H1 (cell line): ENCODE measurements around the gene SIRT5. TPM values are rescaled to one million over a fixed set of nuclear protein-coding genes. Genes with fewer than 3 reads are reported as not detected.

ENCODE experiments used
- CTCF ChIA-PET: fragments of 300-600 bp; sonication (Branson Sonifier 250); formaldehyde crosslinking; loops from one replicate; lab custom pipeline; 2021; ENCODE audit not compliant: partially characterized antibody; lab: Charles Lee
- POLR2A ChIA-PET: fragments of 300-600 bp; sonication (Branson Sonifier 250); formaldehyde crosslinking; loops from one replicate; lab custom pipeline; 2021; ENCODE audit warnings: inconsistent platforms; ENCODE audit not compliant: partially characterized antibody; lab: Charles Lee
- DNase-seq, 2 experiments: peaks; one replicate each; pipeline versions ENCODE4 v3.0.0 to v3.0.0-alpha.2; 2010 to 2022; ENCODE audit warnings: low spot score in 2 of 2, low read depth in 1 of 2, mixed read lengths in 1 of 2
- FAIRE-seq: peaks from 2 replicates; lab custom pipeline; 2011; peaks lifted over from hg19 to GRCh38; lab: Jason Lieb, UNC
- H2AFZ ChIP-seq: 2 replicates; pipeline ENCODE4 v1.8.1; 2012; ENCODE audit warnings: low read length, inconsistent platforms
- H2AK5ac ChIP-seq: 2 replicates; pipeline ENCODE4 v1.6.1; 2013; ENCODE audit warnings: low read depth, low read length
- H2BK120ac ChIP-seq: replicated peaks from 2 replicates; pipeline ENCODE3; 2013; ENCODE audit warnings: low read depth, low read length, inconsistent platforms
- H2BK12ac ChIP-seq: 2 replicates; pipeline ENCODE4 v1.6.1; 2013; ENCODE audit warnings: low read depth, low read length
- H2BK15ac ChIP-seq: 2 replicates; pipeline ENCODE4 v1.6.1; 2013; ENCODE audit warnings: low read length
- H2BK20ac ChIP-seq: 2 replicates; pipeline ENCODE4 v1.6.1; 2013; ENCODE audit warnings: low read length
- H2BK5ac ChIP-seq: 2 replicates; pipeline ENCODE4 v1.6.1; 2013; ENCODE audit warnings: low read depth, low read length
- H3K14ac ChIP-seq: 2 replicates; pipeline ENCODE4 v1.6.1; 2013; ENCODE audit warnings: inconsistent platforms; ENCODE audit not compliant: insufficient read length
- H3K18ac ChIP-seq: 2 replicates; pipeline ENCODE4 v1.6.1; 2013; ENCODE audit warnings: low read length; ENCODE audit errors: extremely low read depth
- H3K23ac ChIP-seq: 2 replicates; pipeline ENCODE4 v1.6.1; 2013; ENCODE audit warnings: inconsistent platforms; ENCODE audit not compliant: insufficient read length
- H3K23me2 ChIP-seq: 2 replicates; pipeline ENCODE4 v1.6.1; 2013; ENCODE audit warnings: low read depth, low read length
- H3K27ac ChIP-seq: 2 replicates; pipeline ENCODE4 v1.6.1; 2011; ENCODE audit warnings: low read depth, low read length, inconsistent platforms
- H3K27me3 ChIP-seq, 4 experiments: replicated peaks in 1 of 4; 1 replicate in 1 of 4; 2 replicates in 3 of 4; pipeline versions ENCODE4 v1.6.1 to v1.8.1; 2011 to 2013; ENCODE audit warnings: low read length in 3 of 4, mild to moderate bottlenecking in 3 of 4, inconsistent platforms in 2 of 4, mixed read lengths in 2 of 4, moderate library complexity in 1 of 4; ENCODE audit not compliant: control insufficient read depth in 3 of 4, insufficient read depth in 3 of 4; ENCODE audit errors: extremely low read depth in 1 of 4
- H3K36me3 ChIP-seq, 4 experiments: 2 replicates each; pipeline versions ENCODE4 v1.6.1 to v1.8.1; 2011 to 2013; ENCODE audit warnings: mild to moderate bottlenecking in 4 of 4, low read length in 3 of 4, moderate library complexity in 2 of 4, control low read depth in 1 of 4, inconsistent platforms in 1 of 4; ENCODE audit not compliant: insufficient read depth in 4 of 4, control insufficient read depth in 2 of 4
- H3K4ac ChIP-seq: replicated peaks from 2 replicates; pipeline ENCODE3; 2013; ENCODE audit warnings: low read length, low read depth, mixed read lengths, inconsistent platforms; ENCODE audit not compliant: insufficient read length
- H3K4me1 ChIP-seq, 4 experiments: replicated peaks in 1 of 4; 1 replicate in 1 of 4; 2 replicates in 3 of 4; pipeline versions ENCODE4 v1.6.1 to v1.8.1; 2011 to 2013; ENCODE audit warnings: low read length in 3 of 4, inconsistent platforms in 2 of 4, mixed read lengths in 1 of 4; ENCODE audit not compliant: insufficient read depth in 4 of 4, control insufficient read depth in 3 of 4
- H3K4me2 ChIP-seq, 2 experiments: 2 replicates each; pipeline versions ENCODE4 v1.6.1 to v1.8.1; 2011 to 2013; ENCODE audit warnings: low read depth in 2 of 2, low read length in 2 of 2, control low read depth in 1 of 2, inconsistent platforms in 1 of 2, mild to moderate bottlenecking in 1 of 2; ENCODE audit not compliant: insufficient read depth in 1 of 2
- H3K4me3 ChIP-seq, 4 experiments: fragments of 200-600, 300-600 bp in 1 of 4; sonication (generic), shearing (Covaris generic), sonication (Bioruptor Twin) in 1 of 4; 2 replicates each; pipeline versions ENCODE4 v1.5.1 to v1.8.1; 2011 to 2016; ENCODE audit warnings: low read length in 4 of 4, low read depth in 3 of 4, control low read depth in 2 of 4, inconsistent platforms in 2 of 4, mild to moderate bottlenecking in 2 of 4, mixed read lengths in 1 of 4, moderate library complexity in 1 of 4; ENCODE audit not compliant: insufficient read depth in 2 of 4; ENCODE audit errors: extremely low read depth in 1 of 4
- H3K56ac ChIP-seq: replicated peaks from 2 replicates; pipeline ENCODE3; 2013; ENCODE audit warnings: low read depth, mild to moderate bottlenecking, mixed read lengths, low read length, inconsistent platforms; ENCODE audit not compliant: insufficient read length
- H3K79me1 ChIP-seq: 2 replicates; pipeline ENCODE4 v1.6.1; 2013; ENCODE audit warnings: low read depth, low read length, control low read depth
- H3K79me2 ChIP-seq, 2 experiments: 2 replicates each; pipeline versions ENCODE4 v1.6.1 to v1.8.1; 2012 to 2013; ENCODE audit warnings: low read length in 2 of 2, mild to moderate bottlenecking in 2 of 2, inconsistent platforms in 1 of 2; ENCODE audit not compliant: insufficient read depth in 2 of 2, control insufficient read depth in 1 of 2
- H3K9ac ChIP-seq, 4 experiments: replicated peaks in 1 of 4; 1 replicate in 1 of 4; 2 replicates in 3 of 4; pipeline versions ENCODE4 v1.6.1 to v1.8.1; 2011 to 2013; ENCODE audit warnings: low read depth in 3 of 4, low read length in 3 of 4, control low read depth in 2 of 4, mild to moderate bottlenecking in 2 of 4, moderate library complexity in 2 of 4, inconsistent platforms in 1 of 4; ENCODE audit errors: extremely low read depth in 1 of 4
- H3K9me3 ChIP-seq, 2 experiments: 2 replicates each; pipeline versions ENCODE4 v1.6.1 to v1.8.1; 2012 to 2013; ENCODE audit warnings: mild to moderate bottlenecking in 2 of 2, moderate library complexity in 2 of 2, control low read depth in 1 of 2, inconsistent platforms in 1 of 2, low read depth in 1 of 2, low read length in 1 of 2, mixed read lengths in 1 of 2; ENCODE audit not compliant: insufficient read depth in 2 of 2
- H4K20me1 ChIP-seq, 2 experiments: replicated peaks in 1 of 2; 2 replicates each; pipeline versions ENCODE3 to v1.8.1; 2011 to 2013; ENCODE audit warnings: inconsistent platforms in 2 of 2, low read length in 2 of 2, mild to moderate bottlenecking in 1 of 2; ENCODE audit not compliant: insufficient read depth in 2 of 2, control insufficient read depth in 1 of 2
- H4K5ac ChIP-seq: 2 replicates; pipeline ENCODE4 v1.6.1; 2013; ENCODE audit warnings: low read length, low read depth, mixed read lengths, inconsistent platforms; ENCODE audit not compliant: insufficient read length
- H4K8ac ChIP-seq: 2 replicates; pipeline ENCODE4 v1.8.0; 2013; ENCODE audit warnings: mild to moderate bottlenecking, moderate library complexity, low read length, inconsistent platforms; ENCODE audit not compliant: insufficient read depth; ENCODE audit errors: extremely low read depth
- H4K91ac ChIP-seq: replicated peaks from 2 replicates; pipeline ENCODE3; 2013; ENCODE audit warnings: low read length, mixed read lengths, inconsistent platforms; ENCODE audit not compliant: insufficient read length
- ATF3 ChIP-seq: IDR thresholded peaks from 2 replicates; pipeline ENCODE4 v1.6.1; 2011; ENCODE audit warnings: low read depth, mild to moderate bottlenecking, low read length; ENCODE audit not compliant: insufficient read depth
- CBX5 ChIP-seq: fragments of 300-800, 300-1000 bp; sonication (generic); IDR thresholded peaks from 2 replicates; pipeline ENCODE4 v1.7.1; 2016; ENCODE audit warnings: antibody characterized with exemption, low read length, low read depth
- CHD2 ChIP-seq: IDR thresholded peaks from 2 replicates; pipeline ENCODE4 v1.6.1; 2012; ENCODE audit warnings: low read length, improper control_type of control experiment
- CREB1 ChIP-seq: IDR thresholded peaks from 2 replicates; pipeline ENCODE4 v1.6.1; 2012; ENCODE audit warnings: inconsistent platforms
- JUN ChIP-seq: IDR thresholded peaks from 2 replicates; pipeline ENCODE4 v1.6.1; 2011; ENCODE audit warnings: low read depth, mild to moderate bottlenecking, improper control_type of control experiment, low read length
- PHF8 ChIP-seq: fragments of 200-600 bp; sonication (generic); conservative IDR thresholded peaks from 2 replicates; pipeline ENCODE4 v1.7.1; 2012; ENCODE audit warnings: low read depth, mild to moderate bottlenecking, inconsistent platforms, low read length, moderate library complexity
- SP2 ChIP-seq: IDR thresholded peaks from 2 replicates; pipeline ENCODE4 v1.6.1; 2012; ENCODE audit warnings: mild to moderate bottlenecking, low read length, inconsistent platforms
- TAF1 ChIP-seq: IDR thresholded peaks from 2 replicates; pipeline ENCODE4 v1.6.1; 2011; ENCODE audit warnings: mild to moderate bottlenecking, low read depth, low read length
- TBP ChIP-seq: IDR thresholded peaks from 2 replicates; pipeline ENCODE4 v1.6.1; 2011; ENCODE audit warnings: low read depth, low read length, improper control_type of control experiment
- WGBS, 2 experiments: shearing (Covaris generic) in 1 of 2; methylation state at CpG; one replicate each; pipeline versions ENCODE4 v1.1.6 to v1.1.7; 2013 to 2015; ENCODE audit warnings: low lambda C conversion rate in 2 of 2, mixed read lengths in 2 of 2, inconsistent platforms in 1 of 2, low coverage in 1 of 2, missing lambda C conversion rate in 1 of 2; ENCODE audit not compliant: insufficient replicate concordance in 2 of 2, insufficient coverage in 1 of 2, insufficient read length in 1 of 2; ENCODE audit errors: extremely low coverage in 1 of 2, missing lambda C conversion rate in 1 of 2; 5-methylcytosine and 5-hydroxymethylcytosine counted together
- polyA plus RNA-seq, 7 experiments: library from polyadenylated mRNA; depleted of rRNA in 3 of 7; stranded (reverse) in 5 of 7; unstranded in 2 of 7; fragments of >200 nt in 5 of 7; fragments of 200-250 nt in 2 of 7; gene quantifications; 1 replicate in 5 of 7; 2 replicates in 1 of 7; 4 replicates in 1 of 7; pipeline versions ENCODE4 v1.2.1 to v1.2.3, GENCODE V29; 2011 to 2013; ENCODE audit warnings: missing spikeins in 2 of 7, mixed read lengths in 2 of 7
- total RNA-seq: library from RNA; stranded (reverse); fragmentation: NEBNext Ultra II Directional; extraction: Animal tissue kit (Norgen Biotek cat#: 25700); gene quantifications from 2 replicates; pipeline ENCODE4 v1.2.1, GENCODE V29; 2021

The SIRT5 gene
- total and polyA plus RNA-seq, 2 of the 8 experiments (the other 6 are each of a cell fraction or from before 2014, with no cell fraction given), result 7.4 to 14.7 TPM

GRCh38 chr6:13591205-13591921, 17.0 kb downstream of the SIRT5 start:
- Histone ChIP-seq H3K9ac (no peak overlapping the region), H3K18ac (no peak overlapping the region), H2BK5ac (no peak overlapping the region)
- CTCF ChIA-PET, result interaction anchor here (1.0 to 3.6 kb wide), 5 partner anchors 9 to 261 kb away, joined by 3 to 20 read pairs (median 4); partner anchors contain the start of gene SIRT5
- TF ChIP-seq TBP, result no peak
- no peak for TF ChIP-seq TAF1
- no peak for TF ChIP-seq ATF3
- no peak for TF ChIP-seq CBX5
- no peak for TF ChIP-seq JUN
- TF ChIP-seq CHD2, result no peak
- TF ChIP-seq PHF8, result no peak
- no peak for TF ChIP-seq SP2
- no peak for TF ChIP-seq CREB1
- TF ChIP-seq, all 59 proteins: peak for 0
- peaks cover 0 to 11% of the 10 kb centered on the region in 2 experiments for H4K20me1 ChIP-seq
- DNase-seq, result no peak
- no peak overlapping the region for H4K5ac ChIP-seq
- 0 out of 2 replicates have a peak, but pooled peaks cover 3% of the 10 kb centered on the region for H3K79me1 ChIP-seq
- no peak overlapping the region for H2BK120ac ChIP-seq
- no peak overlapping the region for H2BK20ac ChIP-seq
- no peaks in the 10 kb centered on the region for H3K79me2 ChIP-seq
- no peak overlapping the region for H2BK12ac ChIP-seq
- no peak overlapping the region for H3K4me2 ChIP-seq
- no peak for FAIRE-seq
- peaks cover 4 to 22% (median 7%) of the 10 kb centered on the region in 4 experiments; a peak in 5 of 8 replicates for H3K36me3 ChIP-seq
- no peak overlapping the region for H3K14ac ChIP-seq
- WGBS, 2 experiments, result 90% methylated on average over 18 of the region's 21 CpGs; no CpG with 5 or more reads in 1 of the 2 experiments
- H3K4me1 ChIP-seq, result no peaks in the 10 kb centered on the region; a peak in 2 of 7 replicates
- H3K27ac ChIP-seq, result no peak overlapping the region
- H3K4ac ChIP-seq, result no peak overlapping the region
- POLR2A ChIA-PET, result interaction anchor here (0.9 to 3.6 kb wide), 6 partner anchors 13 to 258 kb away, joined by 3 to 14 read pairs (median 4); partner anchors contain the start of genes NOL7 and SIRT5
- peak overlapping the region; percentile 92 for H3K56ac ChIP-seq
- no peaks in the 10 kb centered on the region for H3K9me3 ChIP-seq
- H3K23ac ChIP-seq, result no peak overlapping the region
- no peak overlapping the region for H4K91ac ChIP-seq
- no peak overlapping the region for H2BK15ac ChIP-seq
- H3K4me3 ChIP-seq, result no peak overlapping the region
- H2AK5ac ChIP-seq, result no peak overlapping the region
- peaks cover 6% of the 10 kb centered on the region; the same call in 1 of the 2 replicates for H3K23me2 ChIP-seq
- H3K27me3 ChIP-seq, result no peaks in the 10 kb centered on the region
- no peak overlapping the region for H2AFZ ChIP-seq
- H4K8ac ChIP-seq, result no peak overlapping the region
